K562 (cell line): Measurements from ENCODE around the gene LACTB. TPM values are rescaled to one million over a fixed set of nuclear protein-coding genes. Genes with fewer than 3 reads are reported as not detected.

Experiments used
- BMI1 ChIP-seq: fragments of 150-350 bp; IDR thresholded peaks from 2 replicates; pipeline ENCODE4 v1.6.1; 2014; ENCODE audit warnings: low read length
- BRF2 ChIP-seq: IDR thresholded peaks from 3 replicates; pipeline ENCODE4 v1.6.1; 2011; ENCODE audit warnings: borderline replicate concordance, mild to moderate bottlenecking; ENCODE audit not compliant: insufficient read length, insufficient read depth
- DDX20 ChIP-seq: fragments of 450-650 bp; IDR thresholded peaks from 2 replicates; pipeline ENCODE4 v1.6.1; 2016; ENCODE audit warnings: missing genetic modification characterization, low read depth, mild to moderate bottlenecking, missing compliant biosample characterization, moderate library complexity
- LCOR ChIP-seq: sonication (generic); formaldehyde crosslinking; IDR thresholded peaks from 2 replicates; pipeline ENCODE4 v1.8.0; 2022; ENCODE audit warnings: mild to moderate bottlenecking, missing genetic modification reagents
- SOX6 ChIP-seq: fragments of 450-650 bp; IDR thresholded peaks from 2 replicates; pipeline ENCODE4 v1.6.1; 2014; ENCODE audit warnings: mild to moderate bottlenecking
- ZNF778 ChIP-seq: fragments of 450-650 bp; formaldehyde crosslinking; IDR thresholded peaks from 2 replicates; pipeline ENCODE4 v1.4.0; 2020; ENCODE audit warnings: mild to moderate bottlenecking, moderate library complexity
- polyA plus RNA-seq, 8 experiments: library from polyadenylated mRNA; depleted of rRNA in 4 of 8; stranded (reverse) in 5 of 8; unstranded in 3 of 8; fragments of >200 nt; fragmentation: Nextera tagmentation in 2 of 8; fragmentation: Illumina TruSeq in 1 of 8; extraction: Ambion mirVana in 2 of 8; extraction: Trizol in 1 of 8; gene quantifications; 2 replicates each; pipeline versions ENCODE4 v1.2.1 to v1.2.3, GENCODE V29; 2011 to 2014; ENCODE audit warnings: inconsistent platforms in 1 of 8, missing spikeins in 1 of 8
- total RNA-seq, 7 experiments: library from RNA; depleted of rRNA in 6 of 7; stranded (reverse); fragments of >200 nt in 6 of 7; fragmentation: Illumina TruSeq in 2 of 7; extraction: Trizol in 2 of 7; gene quantifications; 2 replicates each; pipeline versions ENCODE4 v1.2.1 to v1.2.3, GENCODE V29; 2011 to 2021; ENCODE audit warnings: low replicate concordance in 1 of 7
- TF ChIP-seq, protein P1 (sequence below), 2 experiments: fragments of 150-350 bp in 1 of 2; IDR thresholded peaks; 2 replicates each; pipeline ENCODE4 v1.6.1; 2012 to 2016; ENCODE audit warnings: low read depth in 2 of 2, low read length in 2 of 2, mild to moderate bottlenecking in 1 of 2, moderate library complexity in 1 of 2
- TF ChIP-seq, protein P2 (sequence below), 2 experiments: IDR thresholded peaks; 2 replicates each; pipeline ENCODE4 v1.6.1; 2012; ENCODE audit warnings: improper control_type of control experiment in 2 of 2, low read depth in 2 of 2, low read length in 2 of 2, borderline replicate concordance in 1 of 2
- TF ChIP-seq, protein P3 (sequence below): sonication (generic); formaldehyde crosslinking; IDR thresholded peaks from 2 replicates; pipeline ENCODE4 v1.8.1; 2023; ENCODE audit warnings: missing genetic modification reagents, mild to moderate bottlenecking, borderline replicate concordance
- TF ChIP-seq, protein P4 (sequence below): sonication (generic); formaldehyde crosslinking; IDR thresholded peaks from 2 replicates; pipeline ENCODE4 v1.8.0; 2022; ENCODE audit warnings: mild to moderate bottlenecking, missing genetic modification reagents

Gene LACTB
- total and polyA plus RNA-seq, 9 of the 15 experiments (the other 6 are each of a cell fraction or from before 2014, with no cell fraction given) = 3.1 to 15.5 (median 9.8) TPM

GRCh38 chr15:63093486-63094205, 28.0 kb upstream of the LACTB start (continued):
- TF ChIP-seq, protein P1, sequence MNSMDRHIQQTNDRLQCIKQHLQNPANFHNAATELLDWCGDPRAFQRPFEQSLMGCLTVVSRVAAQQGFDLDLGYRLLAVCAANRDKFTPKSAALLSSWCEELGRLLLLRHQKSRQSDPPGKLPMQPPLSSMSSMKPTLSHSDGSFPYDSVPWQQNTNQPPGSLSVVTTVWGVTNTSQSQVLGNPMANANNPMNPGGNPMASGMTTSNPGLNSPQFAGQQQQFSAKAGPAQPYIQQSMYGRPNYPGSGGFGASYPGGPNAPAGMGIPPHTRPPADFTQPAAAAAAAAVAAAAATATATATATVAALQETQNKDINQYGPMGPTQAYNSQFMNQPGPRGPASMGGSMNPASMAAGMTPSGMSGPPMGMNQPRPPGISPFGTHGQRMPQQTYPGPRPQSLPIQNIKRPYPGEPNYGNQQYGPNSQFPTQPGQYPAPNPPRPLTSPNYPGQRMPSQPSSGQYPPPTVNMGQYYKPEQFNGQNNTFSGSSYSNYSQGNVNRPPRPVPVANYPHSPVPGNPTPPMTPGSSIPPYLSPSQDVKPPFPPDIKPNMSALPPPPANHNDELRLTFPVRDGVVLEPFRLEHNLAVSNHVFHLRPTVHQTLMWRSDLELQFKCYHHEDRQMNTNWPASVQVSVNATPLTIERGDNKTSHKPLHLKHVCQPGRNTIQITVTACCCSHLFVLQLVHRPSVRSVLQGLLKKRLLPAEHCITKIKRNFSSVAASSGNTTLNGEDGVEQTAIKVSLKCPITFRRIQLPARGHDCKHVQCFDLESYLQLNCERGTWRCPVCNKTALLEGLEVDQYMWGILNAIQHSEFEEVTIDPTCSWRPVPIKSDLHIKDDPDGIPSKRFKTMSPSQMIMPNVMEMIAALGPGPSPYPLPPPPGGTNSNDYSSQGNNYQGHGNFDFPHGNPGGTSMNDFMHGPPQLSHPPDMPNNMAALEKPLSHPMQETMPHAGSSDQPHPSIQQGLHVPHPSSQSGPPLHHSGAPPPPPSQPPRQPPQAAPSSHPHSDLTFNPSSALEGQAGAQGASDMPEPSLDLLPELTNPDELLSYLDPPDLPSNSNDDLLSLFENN (IDR thresholded peaks at IDR 0.05; ENCODE audit: low read depth in 2 of 2, low read length in 2 of 2) = 0 out of 4 replicates have a peak, but pooled peaks of 1 of the 2 experiments have one; percentile 43
- no peak for TF ChIP-seq BRF2
- no peak for TF ChIP-seq ZNF778 (CRISPR knock-in tag)
- TF ChIP-seq SOX6 = peak; percentile 36; the same call in 1 of the 2 replicates
- TF ChIP-seq, protein P2, sequence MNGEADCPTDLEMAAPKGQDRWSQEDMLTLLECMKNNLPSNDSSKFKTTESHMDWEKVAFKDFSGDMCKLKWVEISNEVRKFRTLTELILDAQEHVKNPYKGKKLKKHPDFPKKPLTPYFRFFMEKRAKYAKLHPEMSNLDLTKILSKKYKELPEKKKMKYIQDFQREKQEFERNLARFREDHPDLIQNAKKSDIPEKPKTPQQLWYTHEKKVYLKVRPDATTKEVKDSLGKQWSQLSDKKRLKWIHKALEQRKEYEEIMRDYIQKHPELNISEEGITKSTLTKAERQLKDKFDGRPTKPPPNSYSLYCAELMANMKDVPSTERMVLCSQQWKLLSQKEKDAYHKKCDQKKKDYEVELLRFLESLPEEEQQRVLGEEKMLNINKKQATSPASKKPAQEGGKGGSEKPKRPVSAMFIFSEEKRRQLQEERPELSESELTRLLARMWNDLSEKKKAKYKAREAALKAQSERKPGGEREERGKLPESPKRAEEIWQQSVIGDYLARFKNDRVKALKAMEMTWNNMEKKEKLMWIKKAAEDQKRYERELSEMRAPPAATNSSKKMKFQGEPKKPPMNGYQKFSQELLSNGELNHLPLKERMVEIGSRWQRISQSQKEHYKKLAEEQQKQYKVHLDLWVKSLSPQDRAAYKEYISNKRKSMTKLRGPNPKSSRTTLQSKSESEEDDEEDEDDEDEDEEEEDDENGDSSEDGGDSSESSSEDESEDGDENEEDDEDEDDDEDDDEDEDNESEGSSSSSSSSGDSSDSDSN (IDR thresholded peaks at IDR 0.05; ENCODE audit: borderline replicate concordance in 1 of 2, low read depth in 2 of 2, low read length in 2 of 2) = no peak
- TF ChIP-seq BMI1 = peak; percentile 22; the same call in 1 of the 2 replicates
- TF ChIP-seq, protein P3, sequence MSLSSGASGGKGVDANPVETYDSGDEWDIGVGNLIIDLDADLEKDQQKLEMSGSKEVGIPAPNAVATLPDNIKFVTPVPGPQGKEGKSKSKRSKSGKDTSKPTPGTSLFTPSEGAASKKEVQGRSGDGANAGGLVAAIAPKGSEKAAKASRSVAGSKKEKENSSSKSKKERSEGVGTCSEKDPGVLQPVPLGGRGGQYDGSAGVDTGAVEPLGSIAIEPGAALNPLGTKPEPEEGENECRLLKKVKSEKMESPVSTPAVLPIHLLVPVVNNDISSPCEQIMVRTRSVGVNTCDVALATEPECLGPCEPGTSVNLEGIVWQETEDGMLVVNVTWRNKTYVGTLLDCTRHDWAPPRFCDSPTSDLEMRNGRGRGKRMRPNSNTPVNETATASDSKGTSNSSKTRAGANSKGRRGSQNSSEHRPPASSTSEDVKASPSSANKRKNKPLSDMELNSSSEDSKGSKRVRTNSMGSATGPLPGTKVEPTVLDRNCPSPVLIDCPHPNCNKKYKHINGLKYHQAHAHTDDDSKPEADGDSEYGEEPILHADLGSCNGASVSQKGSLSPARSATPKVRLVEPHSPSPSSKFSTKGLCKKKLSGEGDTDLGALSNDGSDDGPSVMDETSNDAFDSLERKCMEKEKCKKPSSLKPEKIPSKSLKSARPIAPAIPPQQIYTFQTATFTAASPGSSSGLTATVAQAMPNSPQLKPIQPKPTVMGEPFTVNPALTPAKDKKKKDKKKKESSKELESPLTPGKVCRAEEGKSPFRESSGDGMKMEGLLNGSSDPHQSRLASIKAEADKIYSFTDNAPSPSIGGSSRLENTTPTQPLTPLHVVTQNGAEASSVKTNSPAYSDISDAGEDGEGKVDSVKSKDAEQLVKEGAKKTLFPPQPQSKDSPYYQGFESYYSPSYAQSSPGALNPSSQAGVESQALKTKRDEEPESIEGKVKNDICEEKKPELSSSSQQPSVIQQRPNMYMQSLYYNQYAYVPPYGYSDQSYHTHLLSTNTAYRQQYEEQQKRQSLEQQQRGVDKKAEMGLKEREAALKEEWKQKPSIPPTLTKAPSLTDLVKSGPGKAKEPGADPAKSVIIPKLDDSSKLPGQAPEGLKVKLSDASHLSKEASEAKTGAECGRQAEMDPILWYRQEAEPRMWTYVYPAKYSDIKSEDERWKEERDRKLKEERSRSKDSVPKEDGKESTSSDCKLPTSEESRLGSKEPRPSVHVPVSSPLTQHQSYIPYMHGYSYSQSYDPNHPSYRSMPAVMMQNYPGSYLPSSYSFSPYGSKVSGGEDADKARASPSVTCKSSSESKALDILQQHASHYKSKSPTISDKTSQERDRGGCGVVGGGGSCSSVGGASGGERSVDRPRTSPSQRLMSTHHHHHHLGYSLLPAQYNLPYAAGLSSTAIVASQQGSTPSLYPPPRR (CRISPR knock-in tag) = no peak
- TF ChIP-seq, protein P4, sequence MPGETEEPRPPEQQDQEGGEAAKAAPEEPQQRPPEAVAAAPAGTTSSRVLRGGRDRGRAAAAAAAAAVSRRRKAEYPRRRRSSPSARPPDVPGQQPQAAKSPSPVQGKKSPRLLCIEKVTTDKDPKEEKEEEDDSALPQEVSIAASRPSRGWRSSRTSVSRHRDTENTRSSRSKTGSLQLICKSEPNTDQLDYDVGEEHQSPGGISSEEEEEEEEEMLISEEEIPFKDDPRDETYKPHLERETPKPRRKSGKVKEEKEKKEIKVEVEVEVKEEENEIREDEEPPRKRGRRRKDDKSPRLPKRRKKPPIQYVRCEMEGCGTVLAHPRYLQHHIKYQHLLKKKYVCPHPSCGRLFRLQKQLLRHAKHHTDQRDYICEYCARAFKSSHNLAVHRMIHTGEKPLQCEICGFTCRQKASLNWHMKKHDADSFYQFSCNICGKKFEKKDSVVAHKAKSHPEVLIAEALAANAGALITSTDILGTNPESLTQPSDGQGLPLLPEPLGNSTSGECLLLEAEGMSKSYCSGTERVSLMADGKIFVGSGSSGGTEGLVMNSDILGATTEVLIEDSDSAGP (CRISPR knock-in tag) = 0 out of 2 replicates have a peak, but pooled peaks have one; percentile 19
- no peak for TF ChIP-seq LCOR (CRISPR knock-in tag)
- TF ChIP-seq DDX20 (tag) = no peak
